Esophagus muscularis mucosa (tissue), 4 donors: ENCODE measurements around the gene CROCC. TPM values are rescaled to one million over a fixed set of nuclear protein-coding genes. Genes with fewer than 3 reads are reported as not detected.
"Not testable (repeated sequence)": the region's sequence is repeated elsewhere in the genome, so short reads cannot be mapped to it uniquely, and the experiment has no call there.

ENCODE experiments used
- DNase-seq: peaks from one replicate; pipeline ENCODE4 v3.0.0-alpha.2; 2017; ENCODE audit errors: extremely low spot score
- H3K27ac ChIP-seq, 4 donors: fragments of 200-600 bp; sonication (generic); replicated peaks in 1 of 4; 1 replicate in 3 of 4; 2 replicates in 1 of 4; pipeline ENCODE4 v1.5.1; 2016 to 2019; ENCODE audit warnings: mild to moderate bottlenecking in 1 of 4
- H3K27me3 ChIP-seq, 4 donors: fragments of 200-600 bp; sonication (generic); one replicate each; pipeline versions ENCODE4 v1.5.1 to v1.6.0; 2016 to 2019
- H3K36me3 ChIP-seq, 4 donors: fragments of 200-600 bp; sonication (generic); one replicate each; pipeline ENCODE4 v1.5.1; 2016 to 2019
- H3K4me1 ChIP-seq, 4 donors: fragments of 200-600 bp; sonication (generic); one replicate each; pipeline ENCODE4 v1.5.1; 2016 to 2019
- H3K4me3 ChIP-seq, 4 donors: fragments of 200-600 bp; sonication (generic); 1 replicate in 2 of 4; 2 replicates in 2 of 4; pipeline ENCODE4 v1.5.1; 2016 to 2019; ENCODE audit warnings: mild to moderate bottlenecking in 4 of 4, moderate library complexity in 1 of 4
- H3K9me3 ChIP-seq, 4 donors: fragments of 200-600 bp; sonication (generic); 1 replicate in 3 of 4; 2 replicates in 1 of 4; pipeline ENCODE4 v1.5.1; 2016 to 2019
- EP300 ChIP-seq: sonication (generic); formaldehyde crosslinking; IDR thresholded peaks from one replicate; pipeline ENCODE4 v1.6.1; 2017; ENCODE audit warnings: antibody characterized with exemption
- POLR2A ChIP-seq: fragments of 450-650 bp; IDR thresholded peaks from one replicate; pipeline ENCODE4 v1.6.1; 2017; ENCODE audit warnings: antibody characterized with exemption, moderate library complexity, mild to moderate bottlenecking, low read depth
- POLR2AphosphoS5 ChIP-seq, 2 donors: sonication (generic); formaldehyde crosslinking; IDR thresholded peaks; one replicate each; pipeline ENCODE4 v1.6.1; 2017; ENCODE audit warnings: antibody characterized with exemption in 2 of 2
- WGBS: methylation state at CpG from one replicate; pipeline ENCODE4 v1.1.5; 2018; 5-methylcytosine and 5-hydroxymethylcytosine counted together
- intact Hi-C: fragments of 100-400 bp; cut with DNase I; formaldehyde crosslinking; loops from one replicate; pipeline ENCODE4 v1.15.1; 2023
- total RNA-seq, 4 donors: library from RNA; depleted of rRNA; stranded (reverse); fragments of >200 nt; gene quantifications; one replicate each; pipeline versions ENCODE4 v1.1.0 to v1.2.1, GENCODE V29; 2016
- TF ChIP-seq, protein P1 (sequence below), 3 experiments: fragments of 200-600 bp in 2 of 3; fragments of 450-650 bp in 1 of 3; sonication (generic) in 2 of 3; IDR thresholded peaks; one replicate each; pipeline ENCODE4 v1.5.1; 2017 to 2019; ENCODE audit warnings: antibody characterized with exemption in 3 of 3, mild to moderate bottlenecking in 2 of 3, moderate library complexity in 1 of 3

The CROCC gene
- total RNA-seq, 4 donors from 2014 or later, result 17.6 to 36.3 (median 23.0) TPM

DNA sequence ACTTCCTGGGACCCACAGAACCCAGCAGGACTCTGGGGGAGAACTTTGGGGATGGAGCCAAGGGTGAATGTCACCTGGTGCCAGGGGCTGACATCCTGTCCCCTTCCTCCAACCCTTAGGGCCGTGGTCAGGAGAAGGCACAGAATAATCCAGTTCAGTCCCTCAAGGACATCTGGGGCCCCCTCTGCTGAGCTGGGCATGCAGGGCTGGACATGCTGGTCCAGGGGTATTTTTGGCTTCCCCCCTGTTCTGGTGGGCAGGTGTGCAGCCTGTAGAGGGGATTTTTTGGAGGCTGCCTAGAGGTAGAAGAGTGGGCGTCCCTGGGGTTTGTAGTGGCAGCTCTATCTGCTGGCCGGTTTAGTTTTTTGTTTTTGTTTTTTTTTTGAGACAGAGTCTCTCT is 3.4 kb upstream of the CROCC start:
- H3K27ac ChIP-seq, result no peak overlapping the region
- no peak overlapping the region for H3K4me3 ChIP-seq
- TF ChIP-seq, protein P1, sequence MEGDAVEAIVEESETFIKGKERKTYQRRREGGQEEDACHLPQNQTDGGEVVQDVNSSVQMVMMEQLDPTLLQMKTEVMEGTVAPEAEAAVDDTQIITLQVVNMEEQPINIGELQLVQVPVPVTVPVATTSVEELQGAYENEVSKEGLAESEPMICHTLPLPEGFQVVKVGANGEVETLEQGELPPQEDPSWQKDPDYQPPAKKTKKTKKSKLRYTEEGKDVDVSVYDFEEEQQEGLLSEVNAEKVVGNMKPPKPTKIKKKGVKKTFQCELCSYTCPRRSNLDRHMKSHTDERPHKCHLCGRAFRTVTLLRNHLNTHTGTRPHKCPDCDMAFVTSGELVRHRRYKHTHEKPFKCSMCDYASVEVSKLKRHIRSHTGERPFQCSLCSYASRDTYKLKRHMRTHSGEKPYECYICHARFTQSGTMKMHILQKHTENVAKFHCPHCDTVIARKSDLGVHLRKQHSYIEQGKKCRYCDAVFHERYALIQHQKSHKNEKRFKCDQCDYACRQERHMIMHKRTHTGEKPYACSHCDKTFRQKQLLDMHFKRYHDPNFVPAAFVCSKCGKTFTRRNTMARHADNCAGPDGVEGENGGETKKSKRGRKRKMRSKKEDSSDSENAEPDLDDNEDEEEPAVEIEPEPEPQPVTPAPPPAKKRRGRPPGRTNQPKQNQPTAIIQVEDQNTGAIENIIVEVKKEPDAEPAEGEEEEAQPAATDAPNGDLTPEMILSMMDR (IDR thresholded peaks at IDR 0.05), result no peak
- TF ChIP-seq POLR2AphosphoS5 (IDR thresholded peaks at IDR 0.05), result no peak
- no peak for TF ChIP-seq POLR2A
- TF ChIP-seq EP300, result no peak
- intact Hi-C loops, result no loop called here
- no peaks in the 10 kb centered on the region for H3K9me3 ChIP-seq
- peaks cover 0 to 14% (median 4%) of the 10 kb centered on the region in 4 donors for H3K27me3 ChIP-seq
- DNase-seq, result peak; percentile 92
- peaks cover 0 to 5% (median 0%) of the 10 kb centered on the region in 4 donors for H3K36me3 ChIP-seq
- WGBS, result 78% methylated on average over 3 of the region's 3 CpGs
- peaks cover 17 to 41% (median 32%) of the 10 kb centered on the region in 4 donors for H3K4me1 ChIP-seq

DNA sequence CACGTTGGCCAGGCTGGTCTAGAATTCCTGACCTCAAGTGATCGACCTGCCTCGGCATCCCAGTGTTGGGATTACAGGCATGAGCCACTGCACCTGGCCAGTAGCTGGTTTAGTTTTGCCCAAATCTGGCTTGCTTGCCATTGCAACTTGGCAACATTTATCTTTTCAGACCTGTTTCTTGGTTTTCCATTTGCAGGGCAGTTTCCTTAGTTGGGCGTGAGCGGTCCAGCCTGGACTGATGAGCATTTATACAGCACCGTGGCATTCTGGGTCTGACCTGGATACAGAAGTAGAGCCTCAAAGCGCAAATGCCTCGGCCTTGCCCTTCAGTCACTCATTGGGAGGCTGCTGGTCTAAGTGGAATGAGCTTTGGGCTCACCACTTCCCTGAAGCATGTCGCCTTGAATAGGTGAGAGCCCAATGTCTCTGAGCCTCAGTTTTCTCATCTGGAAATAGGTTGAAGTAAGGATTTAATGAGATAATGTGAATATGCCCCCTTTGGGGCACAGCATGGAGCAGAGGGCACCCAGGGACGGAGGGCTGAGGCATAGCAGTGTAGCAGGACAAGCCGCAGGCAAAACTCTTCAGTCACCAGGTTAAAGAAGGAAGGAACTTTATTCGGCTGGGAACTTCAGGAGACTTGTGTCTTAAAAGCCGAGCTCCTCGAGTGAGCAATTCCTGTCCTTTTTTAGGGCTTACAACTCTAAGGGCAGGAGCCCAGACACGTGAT is 2.6 kb upstream of the CROCC start:
- H3K4me3 ChIP-seq, H3K9me3 ChIP-seq, H3K36me3 ChIP-seq, intact Hi-C loops, DNase-seq, H3K27ac ChIP-seq: not testable (repeated sequence)
- 92% methylated on average over 15 of the region's 15 CpGs for WGBS
- Histone ChIP-seq H3K27me3 (peaks cover 0 to 14% (median 4%) of the 10 kb centered on the region in 4 donors), H3K4me1 (peaks cover 13 to 38% (median 28%) of the 10 kb centered on the region in 4 donors)

DNA sequence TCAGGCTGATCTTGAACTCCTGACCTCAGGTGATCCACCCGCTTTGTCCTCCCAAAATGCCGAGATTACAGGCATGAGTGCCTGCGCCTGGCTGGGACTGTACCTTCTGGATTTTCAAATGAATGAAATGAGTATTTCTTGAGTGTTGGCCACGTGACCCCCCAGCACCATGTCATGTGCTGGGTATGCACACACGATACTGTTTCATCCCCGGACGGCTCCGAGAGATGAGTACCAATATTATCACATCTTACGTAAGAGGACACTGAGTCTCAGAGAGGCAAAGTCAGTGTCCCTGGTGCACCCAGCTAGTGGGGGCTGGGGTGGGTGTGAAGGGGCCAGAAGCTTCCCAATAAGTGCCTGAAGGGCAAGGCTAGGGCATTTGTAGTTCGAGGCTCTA is 780 bp upstream of the CROCC start:
- TF ChIP-seq POLR2AphosphoS5 (IDR thresholded peaks at IDR 0.05) (no peak), POLR2A (no peak), EP300 (no peak)
- TF ChIP-seq, protein P1 (IDR thresholded peaks at IDR 0.05), result no peak
- Histone ChIP-seq H3K4me1 (peaks cover 6 to 29% (median 13%) of the 10 kb centered on the region in 4 donors), H3K36me3 (peaks cover 0 to 13% (median 4%) of the 10 kb centered on the region in 4 donors), H3K4me3 (no peak overlapping the region), H3K27ac (no peak overlapping the region), H3K9me3 (no peaks in the 10 kb centered on the region), H3K27me3 (peaks cover 0 to 14% (median 4%) of the 10 kb centered on the region in 4 donors)
- intact Hi-C loops, result loop anchor here (10.0 kb wide), 1 partner anchor 196 kb away; no protein-coding TSS in a partner anchor
- WGBS, result 90% methylated on average over 10 of the region's 10 CpGs
- no peak for DNase-seq

DNA sequence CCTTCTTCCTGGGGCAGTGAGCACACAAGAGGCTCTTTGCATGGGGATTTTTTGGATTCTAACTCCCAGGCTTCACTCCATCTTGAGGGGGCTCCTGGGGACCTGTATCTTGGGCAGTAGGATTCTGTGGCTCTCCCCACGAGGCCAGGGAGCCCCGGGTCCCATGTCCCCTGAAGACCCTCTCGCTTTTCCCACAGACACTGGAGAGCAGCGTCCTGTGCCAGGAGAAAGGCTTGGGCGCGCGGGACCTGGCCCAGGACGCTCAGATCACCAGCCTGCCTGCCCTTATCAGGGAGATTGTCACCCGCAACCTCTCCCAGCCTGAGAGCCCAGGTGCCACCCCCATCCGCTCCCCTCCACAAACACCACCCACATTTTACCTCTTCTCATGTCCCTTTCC is 735 bp downstream of the CROCC start:
- DNase-seq, result no peak
- Histone ChIP-seq H3K4me3 (no peak overlapping the region), H3K27me3 (peaks cover 0 to 14% (median 4%) of the 10 kb centered on the region in 4 donors), H3K4me1 (peaks cover 6 to 22% (median 10%) of the 10 kb centered on the region in 4 donors), H3K36me3 (peaks cover 0 to 13% (median 6%) of the 10 kb centered on the region in 4 donors), H3K9me3 (no peaks in the 10 kb centered on the region), H3K27ac (no peak overlapping the region)
- WGBS, result 94% methylated on average over 10 of the region's 10 CpGs
- TF ChIP-seq POLR2A, result no peak
- no peak for TF ChIP-seq EP300
- TF ChIP-seq, protein P1 (IDR thresholded peaks at IDR 0.05), result no peak
- TF ChIP-seq POLR2AphosphoS5 (IDR thresholded peaks at IDR 0.05), result no peak
- intact Hi-C loops, result loop anchor here (10.0 kb wide), 1 partner anchor 198 kb away; no protein-coding TSS in a partner anchor

DNA sequence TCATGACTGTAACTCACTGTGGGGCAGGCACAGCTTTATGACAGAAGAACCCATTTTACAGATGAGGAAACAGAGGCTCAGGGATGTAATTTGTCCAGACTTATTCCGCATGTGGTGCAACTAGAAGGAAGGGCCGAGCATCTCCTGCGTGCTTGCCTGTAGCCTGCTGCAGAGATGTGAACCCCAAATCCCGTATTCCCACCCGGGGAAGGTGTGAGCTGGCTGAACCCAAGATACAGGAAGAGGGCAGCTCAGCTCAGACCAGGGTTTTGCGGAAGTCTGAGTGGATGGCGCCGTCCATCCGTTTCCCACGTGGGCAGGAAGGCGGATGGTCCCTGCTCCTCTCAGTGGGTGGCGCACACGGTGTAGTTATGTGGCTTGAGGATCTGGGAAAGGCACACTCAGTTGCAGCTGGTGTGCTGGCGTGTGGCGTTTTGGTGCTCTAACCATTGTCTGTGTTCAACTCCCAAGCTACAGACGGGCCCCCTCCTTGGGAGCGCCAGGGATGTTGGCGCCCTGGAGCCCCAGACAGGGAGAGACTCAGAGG is 1.2 kb downstream of the CROCC start:
- DNase-seq, result no peak
- WGBS, result 87% methylated on average over 18 of the region's 18 CpGs
- intact Hi-C loops, result loop anchor here (10.0 kb wide), 1 partner anchor 198 kb away; no protein-coding TSS in a partner anchor
- Histone ChIP-seq H3K4me1 (peaks cover 6 to 22% (median 10%) of the 10 kb centered on the region in 4 donors), H3K36me3 (peaks cover 0 to 13% (median 6%) of the 10 kb centered on the region in 4 donors), H3K9me3 (no peaks in the 10 kb centered on the region), H3K4me3 (no peak overlapping the region), H3K27me3 (peaks cover 0 to 14% (median 4%) of the 10 kb centered on the region in 4 donors), H3K27ac (no peak overlapping the region)
- TF ChIP-seq POLR2AphosphoS5 (IDR thresholded peaks at IDR 0.05) (no peak), POLR2A (no peak), EP300 (no peak)
- TF ChIP-seq, protein P1 (IDR thresholded peaks at IDR 0.05), result no peak
